NOMO-1 (cell line): ENCODE measurements around the gene SYNPO2.
A peak's percentile ranks its signal among the peaks of the same experiment; 100 is the strongest.
"Not testable (repeated sequence)": the region's sequence is repeated elsewhere in the genome, so short reads cannot be mapped to it uniquely, and the experiment has no call there.

Experiments
- DNase-seq, 2 experiments: peaks; one replicate each; lab custom pipeline; 2025; ENCODE audit not compliant: unreplicated experiment in 2 of 2; lab: John Stamatoyannopoulos, UW

SYNPO2 gene

DNA sequence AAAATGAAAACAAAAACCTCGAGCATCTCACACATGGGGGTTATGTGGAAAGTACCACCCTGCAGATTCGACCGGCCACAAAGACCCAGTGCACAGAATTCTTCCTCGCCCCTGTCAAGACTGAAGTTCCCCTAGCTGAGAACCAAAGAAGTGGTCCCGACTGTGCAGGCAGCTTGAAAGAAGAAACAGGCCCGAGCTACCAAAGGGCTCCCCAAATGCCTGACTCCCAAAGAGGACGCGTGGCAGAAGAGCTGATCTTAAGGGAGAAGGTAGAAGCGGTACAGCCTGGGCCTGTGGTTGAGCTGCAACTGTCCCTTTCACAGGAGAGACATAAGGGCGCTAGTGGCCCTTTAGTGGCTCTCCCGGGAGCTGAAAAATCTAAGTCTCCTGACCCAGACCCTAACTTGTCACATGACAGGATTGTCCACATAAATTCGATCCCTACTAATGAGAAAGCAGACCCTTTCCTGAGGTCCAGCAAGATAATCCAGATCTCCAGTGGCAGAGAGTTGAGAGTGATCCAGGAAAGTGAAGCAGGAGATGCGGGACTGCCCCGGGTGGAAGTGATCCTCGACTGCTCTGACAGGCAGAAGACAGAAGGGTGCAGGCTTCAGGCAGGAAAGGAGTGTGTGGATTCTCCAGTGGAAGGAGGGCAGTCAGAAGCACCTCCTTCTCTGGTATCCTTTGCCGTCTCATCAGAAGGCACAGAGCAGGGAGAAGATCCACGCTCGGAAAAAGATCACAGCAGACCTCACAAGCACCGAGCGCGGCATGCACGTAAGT lies 138.2 kb downstream of the SYNPO2 start:
- no peak for DNase-seq

DNA sequence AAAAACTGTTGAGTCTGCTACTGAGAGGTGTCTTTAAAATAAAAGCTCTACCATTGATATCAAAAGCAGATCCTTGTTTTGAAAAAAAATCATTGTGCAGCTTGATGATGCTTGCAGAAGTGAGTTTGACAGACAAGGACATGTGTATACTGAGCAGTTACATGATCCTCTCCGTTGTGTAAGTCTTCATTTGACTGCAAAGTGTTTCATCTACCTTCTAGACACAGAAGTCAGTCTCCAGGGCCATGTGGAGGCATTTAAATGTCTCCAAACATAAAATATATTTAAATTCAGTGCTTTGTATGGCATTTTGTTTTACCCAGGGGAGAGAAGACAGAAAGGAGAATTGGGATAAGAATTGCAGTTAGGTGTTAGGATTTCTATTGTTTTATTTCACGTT lies 139.2 kb downstream of the SYNPO2 start:
- DNase-seq: peak in 1 of 2 experiments; percentile 1

DNA sequence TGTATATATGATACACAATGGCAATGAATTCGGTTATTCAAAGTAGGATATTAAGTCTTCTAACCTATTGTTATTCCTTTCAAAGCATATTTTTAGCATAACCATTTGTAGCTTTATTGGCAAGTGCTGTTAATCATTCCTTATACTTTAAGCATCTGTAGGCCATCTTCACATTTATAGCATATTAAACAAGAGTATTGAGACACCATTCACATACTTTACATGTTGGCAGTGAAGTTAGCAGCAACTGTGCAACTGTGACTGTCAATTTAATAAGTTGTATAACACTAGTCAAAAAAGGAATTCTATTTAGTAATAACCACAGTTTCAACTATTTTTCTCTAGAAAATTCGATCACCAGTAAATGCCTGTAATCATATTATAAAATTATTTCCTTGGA lies 139.6 kb downstream of the SYNPO2 start:
- DNase-seq: no peak

DNA sequence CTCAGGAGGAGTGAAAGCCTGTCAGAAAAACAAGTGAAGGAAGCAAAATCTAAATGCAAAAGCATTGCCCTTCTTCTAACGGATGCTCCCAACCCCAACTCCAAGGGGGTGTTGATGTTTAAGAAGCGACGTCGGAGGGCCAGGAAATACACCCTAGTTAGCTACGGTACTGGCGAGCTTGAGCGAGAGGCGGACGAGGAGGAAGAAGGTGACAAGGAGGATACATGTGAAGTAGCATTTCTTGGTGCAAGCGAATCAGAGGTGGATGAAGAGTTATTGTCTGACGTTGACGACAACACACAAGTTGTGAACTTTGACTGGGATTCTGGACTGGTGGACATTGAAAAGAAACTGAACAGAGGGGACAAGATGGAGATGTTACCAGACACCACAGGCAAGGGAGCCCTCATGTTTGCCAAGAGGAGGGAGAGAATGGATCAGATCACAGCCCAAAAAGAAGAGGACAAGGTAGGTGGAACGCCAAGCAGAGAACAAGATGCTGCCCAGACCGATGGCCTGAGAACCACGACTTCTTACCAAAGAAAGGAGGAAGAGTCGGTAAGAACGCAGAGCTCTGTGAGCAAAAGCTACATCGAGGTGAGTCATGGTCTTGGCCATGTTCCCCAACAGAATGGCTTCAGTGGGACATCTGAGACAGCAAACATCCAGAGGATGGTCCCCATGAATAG lies 141.3 kb downstream of the SYNPO2 start:
- DNase-seq: no peak

DNA sequence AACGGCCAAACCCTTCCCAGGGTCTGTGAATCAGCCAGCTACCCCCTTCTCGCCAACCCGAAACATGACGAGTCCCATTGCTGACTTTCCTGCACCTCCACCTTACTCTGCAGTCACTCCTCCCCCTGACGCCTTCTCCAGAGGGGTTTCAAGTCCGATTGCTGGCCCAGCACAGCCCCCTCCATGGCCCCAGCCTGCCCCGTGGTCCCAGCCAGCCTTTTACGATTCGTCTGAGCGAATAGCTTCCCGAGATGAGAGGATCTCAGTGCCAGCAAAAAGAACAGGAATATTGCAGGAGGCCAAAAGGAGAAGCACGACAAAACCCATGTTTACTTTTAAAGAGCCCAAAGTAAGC lies 141.9 kb downstream of the SYNPO2 start:
- DNase-seq: no peak

DNA sequence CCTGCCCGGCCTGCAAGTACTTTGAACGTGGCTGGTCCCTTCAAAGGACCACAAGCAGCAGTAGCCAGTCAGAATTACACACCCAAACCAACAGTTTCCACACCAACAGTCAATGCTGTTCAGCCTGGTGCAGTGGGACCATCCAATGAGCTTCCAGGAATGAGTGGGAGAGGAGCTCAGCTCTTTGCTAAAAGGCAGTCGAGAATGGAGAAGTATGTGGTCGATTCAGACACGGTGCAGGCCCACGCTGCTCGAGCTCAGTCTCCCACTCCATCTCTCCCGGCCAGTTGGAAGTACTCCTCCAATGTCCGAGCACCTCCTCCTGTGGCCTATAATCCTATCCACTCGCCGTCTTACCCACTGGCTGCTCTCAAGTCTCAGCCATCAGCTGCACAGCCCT lies 142.6 kb downstream of the SYNPO2 start:
- no peak for DNase-seq

DNA sequence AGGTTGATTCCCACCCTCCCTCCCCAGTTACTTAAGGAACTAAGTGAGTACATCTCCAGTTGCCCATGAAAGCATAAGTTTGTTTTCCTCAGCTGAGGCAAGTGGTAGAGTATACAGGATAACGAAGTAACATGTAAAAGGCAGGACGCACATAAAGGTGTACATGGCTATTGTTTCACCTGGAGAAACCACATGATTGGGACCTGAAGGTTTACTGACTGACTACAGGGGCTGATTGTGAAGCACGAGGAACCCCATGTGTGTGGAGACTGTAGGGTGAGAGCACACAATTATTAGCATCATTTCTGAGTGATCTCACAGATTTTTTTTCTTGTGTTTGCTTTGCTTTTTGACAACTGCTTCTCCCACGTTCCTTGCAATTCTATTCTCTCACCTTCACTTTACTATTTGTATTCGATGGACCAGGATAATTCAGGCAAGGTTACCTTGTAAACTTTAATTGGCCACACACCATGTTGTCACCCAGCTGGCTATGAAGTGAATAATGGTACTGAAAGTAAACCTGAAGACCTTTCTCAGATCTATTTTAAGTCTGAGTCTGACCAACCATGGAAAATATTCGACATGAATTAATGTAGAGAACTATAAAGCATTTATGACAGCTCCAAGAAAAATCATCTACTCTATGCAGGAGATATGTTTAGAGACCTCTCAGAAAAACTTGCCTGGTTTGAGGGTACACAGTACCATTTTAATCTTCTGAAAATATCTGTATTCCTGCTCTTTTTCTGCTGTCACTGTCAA lies 144.4 kb downstream of the SYNPO2 start:
- DNase-seq: no peak

DNA sequence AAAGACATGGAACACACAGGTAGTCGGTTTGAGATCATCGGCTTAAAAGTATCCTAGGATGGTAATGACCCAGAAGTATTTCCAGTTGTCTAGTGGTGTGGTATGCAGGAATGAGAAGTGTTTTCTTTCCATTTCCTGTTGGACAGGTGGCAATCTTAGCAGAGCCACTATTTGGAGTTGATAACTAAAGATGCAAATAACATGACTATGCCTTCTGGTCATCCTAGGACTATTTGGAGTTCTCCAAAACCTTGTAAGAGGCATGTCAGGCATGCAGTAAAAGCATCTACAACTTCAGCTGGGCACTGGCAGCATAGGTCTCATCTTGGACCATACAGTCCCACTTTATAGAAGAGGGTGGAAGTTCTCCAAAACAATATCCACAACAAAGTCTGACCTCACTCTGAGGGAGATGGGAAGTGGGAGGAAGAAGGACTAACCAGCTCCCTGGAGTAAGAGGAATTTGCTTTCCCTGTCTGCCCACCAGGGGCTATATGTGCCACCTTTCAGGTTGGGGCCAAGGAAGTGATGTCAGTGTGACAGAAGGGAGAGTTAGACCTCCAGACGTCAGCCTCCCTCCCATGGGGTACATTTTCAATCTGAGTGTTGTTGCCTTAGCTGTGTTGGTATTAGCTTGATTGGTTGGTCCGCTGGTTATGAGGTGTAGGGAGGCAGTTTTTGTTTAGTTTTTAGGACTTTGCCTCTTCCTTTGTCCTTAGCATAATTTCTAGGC lies 145.8 kb downstream of the SYNPO2 start:
- no peak for DNase-seq

DNA sequence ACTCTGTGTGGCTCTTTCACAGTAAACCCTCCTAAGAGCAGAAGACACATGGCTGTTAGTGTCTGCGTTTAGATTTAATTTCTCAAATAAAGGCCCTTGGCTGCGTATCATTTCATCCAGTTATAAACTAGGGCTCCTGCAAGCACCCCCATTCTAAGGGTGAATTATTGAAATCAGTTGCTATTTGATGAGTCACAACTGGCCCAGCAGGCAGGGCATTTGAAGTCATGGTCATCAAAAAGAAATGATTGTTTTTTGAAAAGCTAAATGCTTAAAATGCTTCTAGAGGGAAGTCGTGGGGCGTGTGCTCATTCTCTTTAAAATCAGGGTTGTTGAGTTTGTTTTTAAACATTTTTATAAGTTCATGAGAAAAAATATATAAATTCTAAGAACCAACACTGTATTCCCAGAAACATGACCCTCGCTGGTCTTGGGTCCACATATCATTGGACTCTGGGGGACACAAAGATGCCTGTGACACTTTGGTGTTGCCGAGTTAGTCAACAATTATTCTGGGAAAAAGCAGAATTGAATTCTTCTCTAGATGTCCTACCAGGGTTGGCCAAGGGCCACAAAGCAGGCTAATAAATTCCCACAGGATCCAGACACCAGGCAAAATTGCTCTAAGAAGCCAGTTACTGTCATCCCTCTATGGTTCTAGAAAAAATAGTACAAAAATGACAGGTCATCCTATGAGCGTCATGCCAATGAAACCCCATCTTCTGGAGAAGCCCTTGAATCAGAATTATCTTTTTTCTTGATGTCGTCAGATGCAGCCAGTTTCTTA lies 147.5 kb downstream of the SYNPO2 start:
- DNase-seq: no peak

DNA sequence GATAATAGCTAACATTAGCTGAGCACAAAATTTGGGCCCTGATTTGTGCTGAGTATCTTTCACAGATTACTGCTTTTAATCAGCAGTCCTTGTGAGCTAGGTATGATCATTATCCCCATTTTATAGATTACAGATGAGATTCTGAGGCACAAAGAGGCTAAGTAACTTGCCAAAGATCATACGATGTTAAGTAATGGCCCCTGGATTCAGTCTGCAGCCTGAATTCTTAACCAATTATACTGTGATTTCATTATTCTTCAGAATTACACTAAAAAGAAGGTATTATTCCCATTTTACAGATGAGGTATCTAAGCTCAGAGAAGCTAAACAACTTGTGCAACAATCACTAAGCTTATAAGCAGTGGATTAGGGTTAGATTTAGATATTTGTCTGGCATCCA lies 149.1 kb downstream of the SYNPO2 start:
- no peak for DNase-seq

DNA sequence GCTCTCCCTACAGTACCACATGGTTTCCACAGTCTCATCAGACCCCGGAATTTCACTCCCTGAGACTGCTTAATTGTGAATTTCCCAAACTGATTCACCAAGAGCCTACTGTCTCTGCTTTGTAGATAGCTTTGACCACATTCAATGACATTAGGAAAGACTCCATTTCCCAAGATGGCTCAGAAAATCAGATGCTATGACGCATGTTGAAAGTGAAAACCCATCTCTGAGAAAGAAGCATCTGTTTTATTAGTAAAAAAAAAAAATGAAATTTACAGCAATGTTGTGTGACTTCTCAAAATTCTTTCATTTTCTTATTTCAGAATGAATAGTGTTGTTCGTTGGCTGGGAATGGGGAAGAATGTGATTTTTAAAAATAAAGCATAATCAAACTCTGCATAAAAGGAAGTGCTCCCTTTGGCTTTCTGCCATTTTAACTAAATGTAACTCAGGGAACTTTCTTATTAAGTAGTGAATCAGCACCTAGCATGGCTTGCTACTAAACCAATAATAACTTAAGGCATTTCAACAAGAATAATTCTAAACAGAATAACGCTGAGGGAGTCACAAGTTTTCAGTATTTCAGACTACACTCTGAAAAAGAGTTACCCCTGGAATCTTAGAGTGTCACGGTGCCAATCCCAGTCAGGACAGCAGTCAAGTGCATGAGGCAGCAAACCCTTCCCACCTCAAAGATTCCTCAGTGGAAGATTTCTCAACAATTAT lies 149.6 kb downstream of the SYNPO2 start:
- peak in 1 of 2 experiments; percentile 6 for DNase-seq

DNA sequence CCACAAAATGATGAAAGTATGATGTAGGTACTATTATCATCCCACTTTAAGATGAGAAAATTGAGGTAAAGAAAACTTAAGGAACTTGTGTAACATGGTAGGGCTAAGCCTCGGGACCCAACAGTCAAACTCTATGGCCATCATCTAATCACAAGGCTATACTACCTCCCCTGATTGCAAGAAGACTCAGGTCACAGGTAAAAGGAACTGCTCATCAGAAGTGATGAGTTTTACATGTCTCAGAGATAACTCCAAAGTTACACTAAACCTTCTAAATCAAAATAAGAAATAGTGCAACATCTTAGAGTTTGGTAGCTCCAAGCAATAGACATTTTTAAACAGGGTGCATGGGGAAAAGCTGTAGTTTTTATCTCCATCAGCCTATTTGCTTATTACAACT lies 150.5 kb downstream of the SYNPO2 start:
- no peak for DNase-seq

DNA sequence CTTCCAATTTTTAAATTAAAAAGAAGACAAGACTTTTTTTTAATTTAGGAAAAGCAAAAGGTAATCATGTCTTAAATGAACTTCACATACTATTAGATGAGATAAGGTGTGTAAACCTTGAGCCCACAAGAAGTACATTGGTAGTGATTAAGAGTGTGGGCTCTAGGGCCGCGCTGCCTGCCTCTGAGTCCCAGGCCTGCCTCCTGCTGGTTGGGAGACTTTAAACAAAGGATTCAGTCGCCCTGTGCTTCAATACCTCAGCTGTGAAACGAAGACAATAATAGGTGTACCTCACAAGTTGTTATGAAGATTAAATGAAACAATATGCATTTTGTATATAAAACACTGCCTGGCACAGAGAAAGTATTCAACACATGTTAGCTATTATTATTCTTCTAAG lies 151.1 kb downstream of the SYNPO2 start:
- DNase-seq: peak in 1 of 2 experiments; percentile 14

DNA sequence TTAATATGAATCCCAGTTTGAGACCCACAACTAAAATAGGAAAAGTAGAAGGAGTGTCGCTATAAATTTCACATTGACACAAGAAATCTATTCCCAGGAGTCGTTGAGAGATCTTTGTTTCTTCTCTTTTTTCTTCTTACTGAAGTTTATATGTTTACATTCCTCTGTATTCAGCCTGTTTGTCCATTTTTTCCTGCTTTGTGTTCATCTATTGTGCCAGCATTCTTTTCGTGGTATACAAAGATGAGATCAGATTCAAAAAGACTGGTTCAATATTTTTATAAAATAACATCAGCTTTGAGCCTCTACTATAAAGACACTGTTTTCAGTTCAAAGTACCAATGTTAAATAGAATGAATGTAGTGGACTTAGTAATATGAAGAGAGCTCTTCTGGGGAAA lies 151.6 kb downstream of the SYNPO2 start:
- DNase-seq: no peak

DNA sequence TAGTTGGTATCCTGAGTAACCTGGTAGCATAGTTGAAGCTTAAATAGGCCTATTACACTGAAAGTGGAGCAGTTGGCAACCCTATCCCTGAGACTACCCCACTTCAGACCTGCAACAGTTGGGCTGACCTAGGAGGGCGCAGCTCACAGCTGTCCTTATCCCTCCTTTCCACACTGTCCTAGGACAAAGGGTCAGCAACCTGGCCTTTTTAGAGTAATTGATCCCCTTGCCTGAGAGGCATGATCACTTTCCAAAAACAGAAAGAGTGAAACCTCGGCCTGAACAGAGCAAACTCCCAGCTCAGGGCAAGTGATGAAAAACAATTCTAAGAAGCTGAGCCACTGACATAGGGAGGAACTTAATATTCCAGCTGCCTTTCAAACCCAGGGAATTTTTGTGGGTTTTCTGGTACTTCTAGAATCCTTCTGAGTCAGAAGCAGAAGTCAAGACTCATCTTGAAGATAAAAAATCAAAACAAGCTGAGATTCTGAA lies 152.1 kb downstream of the SYNPO2 start:
- no peak for DNase-seq

DNA sequence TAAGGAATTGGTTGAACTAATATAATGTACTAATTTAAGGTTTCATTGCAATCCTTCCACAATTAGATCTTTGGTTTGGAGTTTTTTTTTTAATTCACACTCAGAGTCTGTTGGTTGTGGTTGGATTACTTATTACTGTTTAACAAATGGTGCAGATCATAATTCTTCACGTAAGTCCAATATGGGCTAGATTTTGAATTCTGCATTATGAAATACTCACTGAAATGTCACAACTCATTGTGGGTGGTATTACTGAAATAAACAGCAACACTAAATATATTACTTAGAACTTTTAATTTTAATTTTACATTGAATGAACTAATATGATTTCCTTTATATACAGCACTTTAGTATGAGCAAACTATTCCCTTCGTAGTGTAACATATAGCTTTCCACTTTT lies 152.7 kb downstream of the SYNPO2 start:
- no peak for DNase-seq

DNA sequence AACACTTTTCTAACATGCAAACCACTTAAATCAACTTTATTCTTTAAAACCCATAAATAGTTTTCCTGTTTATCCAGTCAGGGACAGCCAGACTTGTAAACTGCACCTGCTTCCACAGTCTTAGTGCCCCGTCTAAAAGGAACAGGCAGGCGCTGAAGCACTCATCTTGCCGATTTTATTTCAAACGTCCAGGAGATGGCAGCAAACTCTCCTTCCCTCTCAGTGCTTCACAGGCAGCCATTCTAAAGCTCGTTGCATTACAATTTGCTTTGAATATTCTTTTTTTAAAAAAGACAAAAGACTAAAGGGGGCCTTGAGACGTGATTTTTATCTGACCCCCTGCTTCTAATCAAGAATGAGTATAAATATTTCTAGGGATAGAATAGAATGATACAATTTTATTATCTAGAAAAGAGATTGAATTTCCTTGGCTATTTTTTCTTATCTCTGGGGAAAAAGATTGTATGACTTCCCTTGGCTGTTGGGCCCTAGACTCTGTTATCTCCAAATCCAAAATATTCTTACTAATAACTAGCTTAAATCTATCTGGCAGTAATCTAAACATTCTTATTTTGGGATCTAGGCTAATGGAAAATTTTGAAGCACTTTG lies 153.4 kb downstream of the SYNPO2 start:
- DNase-seq: peak; percentile 56 to 70

DNA sequence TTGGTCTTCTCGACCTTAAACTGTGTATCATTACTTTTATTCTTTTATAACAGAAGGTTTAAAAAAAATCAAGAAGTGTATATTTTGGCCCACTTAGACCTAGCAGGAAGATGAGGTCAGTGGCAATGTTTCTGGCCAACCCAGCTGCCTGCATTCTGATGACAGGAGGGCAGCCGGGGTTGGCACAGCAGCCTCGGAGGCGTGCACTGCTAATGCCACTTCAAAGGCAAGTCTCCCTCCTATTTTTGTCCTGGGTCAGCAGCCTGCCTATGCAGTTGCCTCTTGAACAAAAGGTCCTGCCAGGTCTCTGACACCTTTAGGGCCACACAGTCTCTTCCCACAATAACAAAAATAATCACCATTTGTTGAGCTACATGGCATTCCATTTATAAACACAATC lies 157.6 kb downstream of the SYNPO2 start:
- DNase-seq: no peak

DNA sequence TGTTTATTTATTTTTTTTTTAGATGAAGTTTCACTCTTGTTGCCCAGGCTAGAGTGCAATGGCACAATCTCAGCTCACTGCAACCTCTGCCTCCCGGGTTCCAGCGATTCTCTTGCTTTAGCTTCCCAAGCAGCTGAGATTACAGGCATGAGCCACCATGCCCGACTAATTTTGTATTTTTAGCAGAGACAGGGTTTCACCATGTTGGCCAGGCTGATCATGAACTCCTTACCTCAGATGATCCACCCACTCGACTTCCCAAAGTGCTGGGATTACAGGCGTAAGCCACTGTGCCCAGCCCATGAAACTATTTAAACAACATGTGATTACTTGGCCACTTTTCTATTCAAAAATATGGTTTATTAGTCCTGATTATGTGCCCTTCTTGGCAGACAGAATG lies 158.4 kb downstream of the SYNPO2 start:
- DNase-seq: not testable (repeated sequence)
